Sigmoid colon (tissue), 4 donors: ENCODE results near the gene ARHGEF7.

Experiments used
- CTCF ChIP-seq, 4 experiments: fragments of 450-650 bp in 3 of 4; fragments of 200-600 bp in 1 of 4; IDR thresholded peaks; one replicate each; pipeline ENCODE4 v1.5.1; 2016 to 2019; ENCODE audit warnings: antibody characterized with exemption in 4 of 4, mild to moderate bottlenecking in 3 of 4, moderate library complexity in 2 of 4
- EP300 ChIP-seq, 4 donors: sonication (generic); formaldehyde crosslinking; IDR thresholded peaks; one replicate each; pipeline ENCODE4 v1.6.1; 2017; ENCODE audit warnings: antibody characterized with exemption in 4 of 4
- POLR2A ChIP-seq, 2 donors: fragments of 450-650 bp; IDR thresholded peaks; one replicate each; pipeline ENCODE4 v1.6.1; 2016; ENCODE audit warnings: antibody characterized with exemption in 2 of 2, mild to moderate bottlenecking in 2 of 2, moderate library complexity in 2 of 2

- TF ChIP-seq CTCF (IDR thresholded peaks at IDR 0.05) (no peak), POLR2A (IDR thresholded peaks at IDR 0.05) (no peak), EP300 (IDR thresholded peaks at IDR 0.05) (no peak)
These were observed 15.8 kb upstream of the ARHGEF7 start for GRCh38 chr13:111099290-111099689.
